Activated naive CD4-positive, alpha-beta T cell treated with anti-CD3 and anti-CD28 coated beads, Interleukin-2, amount 50 U/mL, for 72 hours (primary cell): ENCODE measurements around the gene IL17REL. TPM values are rescaled to one million over a fixed set of nuclear protein-coding genes. Genes with fewer than 3 reads are reported as not detected.

Experiments used
- ATAC-seq, 2 donors: fragments of 150-1000 bp; cut with Tn5 transposase; 2 replicates each; pipeline ENCODE4 v1.10.0; 2021; ENCODE audit warnings: mild to moderate bottlenecking in 2 of 2, moderate library complexity in 2 of 2
- DNase-seq, 2 donors: peaks; one replicate each; pipeline ENCODE4 v3.0.0; 2021 to 2022; ENCODE audit warnings: low spot score in 2 of 2
- H3K27ac Mint-ChIP-seq, 2 donors: one replicate each; pipeline ENCODE4 v1.8.0; 2022; ENCODE audit warnings: mild to moderate bottlenecking in 2 of 2, mixed read lengths in 2 of 2
- H3K36me3 Mint-ChIP-seq, 2 donors: one replicate each; pipeline ENCODE4 v1.8.0; 2022; ENCODE audit warnings: mixed read lengths in 2 of 2
- H3K9me3 Mint-ChIP-seq, 2 donors: one replicate each; pipeline ENCODE4 v1.8.0; 2022; ENCODE audit warnings: mixed read lengths in 2 of 2
- total RNA-seq, 2 donors: library from RNA; stranded (reverse); gene quantifications; one replicate each; pipeline ENCODE4 v1.2.3, GENCODE V29; 2022

Gene IL17REL
- total RNA-seq, 2 donors from 2014 or later, result 0.11 to 0.12 TPM

GRCh38 chr22:49961005-49961600 lies 51.5 kb downstream of the IL17REL start:
- Mint-ChIP-seq H3K9me3 (no peaks in the 10 kb centered on the region), H3K36me3 (peaks cover 19 to 25% of the 10 kb centered on the region in 2 donors), H3K27ac (peak overlapping the region in 1 of 2 donors; percentile 97)
- ATAC-seq (no peak), DNase-seq (peak in 1 of 2 donors; percentile 72)

- DNase-seq (peak; percentile 92 to 98), ATAC-seq (peak; percentile 69 to 88)
- Mint-ChIP-seq H3K36me3 (peaks cover 19 to 25% of the 10 kb centered on the region in 2 donors), H3K27ac (peak within 1 kb of the TSS; percentile 93 to 97), H3K9me3 (no peaks in the 10 kb centered on the region)
Observed at GRCh38 chr22:49960159-49961004, 52.2 kb downstream of the IL17REL start, which contains the start of gene PIM3. Gene PIM3 (plus strand): TSS chr22:49960772. CDS start chr22:49960948, 176 bp downstream.

- DNase-seq, result peak in 1 of 2 donors; percentile 82
- Mint-ChIP-seq H3K27ac (peak overlapping the region; percentile 77 to 95), H3K36me3 (peaks cover 19 to 25% of the 10 kb centered on the region in 2 donors), H3K9me3 (no peaks in the 10 kb centered on the region)
- ATAC-seq, result peak in 1 of 2 donors; percentile 49
Observed at GRCh38 chr22:49959782-49960158, 52.8 kb downstream of the IL17REL start.

- ATAC-seq, result no peak
- H3K9me3 Mint-ChIP-seq, result no peaks in the 10 kb centered on the region
- peaks cover 19 to 25% of the 10 kb centered on the region in 2 donors for H3K36me3 Mint-ChIP-seq
- no peak for DNase-seq
- H3K27ac Mint-ChIP-seq, result peak overlapping the region; percentile 77 to 95
Observed at GRCh38 chr22:49958931-49959781, 53.4 kb downstream of the IL17REL start.

- Mint-ChIP-seq H3K36me3 (peaks cover 12 to 18% of the 10 kb centered on the region in 2 donors), H3K9me3 (no peaks in the 10 kb centered on the region), H3K27ac (peak overlapping the region in 1 of 2 donors; percentile 95)
- no peak for DNase-seq
- no peak for ATAC-seq
Observed at GRCh38 chr22:49958366-49958921, 54.1 kb downstream of the IL17REL start.

GRCh38 chr22:49957826-49958365 lies 54.7 kb downstream of the IL17REL start:
- H3K27ac Mint-ChIP-seq, result peak overlapping the region in 1 of 2 donors; percentile 95
- no peaks in the 10 kb centered on the region for H3K9me3 Mint-ChIP-seq
- ATAC-seq, result no peak
- DNase-seq, result no peak
- H3K36me3 Mint-ChIP-seq, result peaks cover 7 to 12% of the 10 kb centered on the region in 2 donors

GRCh38 chr22:49956914-49957825 lies 55.4 kb downstream of the IL17REL start:
- Mint-ChIP-seq H3K9me3 (no peaks in the 10 kb centered on the region), H3K36me3 (peaks cover 6 to 7% of the 10 kb centered on the region in 2 donors), H3K27ac (peak overlapping the region; percentile 15 to 40)
- no peak for DNase-seq
- ATAC-seq, result no peak

- H3K27ac Mint-ChIP-seq, result peak overlapping the region in 1 of 2 donors; percentile 15
- no peak for ATAC-seq
- DNase-seq, result no peak
- H3K9me3 Mint-ChIP-seq, result no peaks in the 10 kb centered on the region
- H3K36me3 Mint-ChIP-seq, result peaks cover under 1 to 1% of the 10 kb centered on the region in 2 donors
Observed at GRCh38 chr22:49956418-49956770, 56.2 kb downstream of the IL17REL start.

- no peak for ATAC-seq
- no peak for DNase-seq
- no peaks in the 10 kb centered on the region for H3K36me3 Mint-ChIP-seq
- H3K9me3 Mint-ChIP-seq, result no peaks in the 10 kb centered on the region
- peak overlapping the region in 1 of 2 donors; percentile 15 for H3K27ac Mint-ChIP-seq
Observed at GRCh38 chr22:49955581-49956417, 56.8 kb downstream of the IL17REL start.

- no peaks in the 10 kb centered on the region for H3K36me3 Mint-ChIP-seq
- DNase-seq (no peak), ATAC-seq (no peak)
- no peak overlapping the region for H3K27ac Mint-ChIP-seq
- no peaks in the 10 kb centered on the region for H3K9me3 Mint-ChIP-seq
Observed at GRCh38 chr22:49954991-49955580, 57.5 kb downstream of the IL17REL start.

GRCh38 chr22:49954354-49954753 lies 58.2 kb downstream of the IL17REL start:
- no peak overlapping the region for H3K27ac Mint-ChIP-seq
- no peaks in the 10 kb centered on the region for H3K9me3 Mint-ChIP-seq
- H3K36me3 Mint-ChIP-seq, result no peaks in the 10 kb centered on the region
- DNase-seq (no peak), ATAC-seq (no peak)

- no peak for ATAC-seq
- H3K9me3 Mint-ChIP-seq, result no peaks in the 10 kb centered on the region
- no peak for DNase-seq
- no peak overlapping the region for H3K27ac Mint-ChIP-seq
- H3K36me3 Mint-ChIP-seq, result no peaks in the 10 kb centered on the region
Observed at GRCh38 chr22:49953680-49954344, 58.8 kb downstream of the IL17REL start.

- H3K9me3 Mint-ChIP-seq, result no peaks in the 10 kb centered on the region
- ATAC-seq (no peak), DNase-seq (no peak)
- no peak overlapping the region for H3K27ac Mint-ChIP-seq
- no peaks in the 10 kb centered on the region for H3K36me3 Mint-ChIP-seq
Observed at GRCh38 chr22:49953027-49953679, 59.4 kb downstream of the IL17REL start.
